Activated CD8-positive, alpha-beta memory T cell treated with anti-CD3 and anti-CD28 coated beads for 48 hours (primary cell): ENCODE results near the gene LHX4.

ENCODE experiments used
- DNase-seq, 3 experiments: peaks; one replicate each; pipeline ENCODE4 v3.0.0-alpha.2; 2020; ENCODE audit warnings: low read depth in 2 of 3, low spot score in 2 of 3

Gene LHX4

GRCh38 chr1:180225403-180225802 is 4.7 kb upstream of the LHX4 start:
- DNase-seq, result no peak

GRCh38 chr1:180227861-180228647 is 2.0 kb upstream of the LHX4 start:
- no peak for DNase-seq

GRCh38 chr1:180228648-180229482 is 1.2 kb upstream of the LHX4 start:
- no peak for DNase-seq

- no peak for DNase-seq
Observed at GRCh38 chr1:180230416-180230790, 339 bp downstream of the LHX4 start.

GRCh38 chr1:180230791-180231505 is 884 bp downstream of the LHX4 start:
- DNase-seq, result no peak

DNA sequence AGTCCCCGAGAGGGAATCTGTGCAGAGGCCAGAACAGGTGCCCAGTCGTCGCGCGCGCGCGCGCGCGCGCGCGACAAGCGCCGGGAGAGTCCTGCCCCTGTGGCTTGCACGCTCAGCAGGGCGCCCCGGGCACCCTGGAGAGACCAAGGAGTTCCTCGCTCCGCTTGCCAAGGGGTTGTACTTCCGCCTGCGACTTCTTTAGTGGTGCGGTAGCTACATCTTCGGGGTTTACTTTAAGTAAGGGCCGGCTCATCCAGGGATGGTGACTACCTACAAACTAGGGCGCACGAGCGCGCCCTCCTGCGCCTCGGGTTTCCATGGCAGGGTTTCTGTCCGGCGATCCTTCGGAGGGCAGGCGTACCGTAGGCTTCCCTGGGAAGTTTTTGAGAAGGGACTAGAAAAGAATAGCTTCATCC is 1.4 kb downstream of the LHX4 start:
- DNase-seq, result no peak

DNA sequence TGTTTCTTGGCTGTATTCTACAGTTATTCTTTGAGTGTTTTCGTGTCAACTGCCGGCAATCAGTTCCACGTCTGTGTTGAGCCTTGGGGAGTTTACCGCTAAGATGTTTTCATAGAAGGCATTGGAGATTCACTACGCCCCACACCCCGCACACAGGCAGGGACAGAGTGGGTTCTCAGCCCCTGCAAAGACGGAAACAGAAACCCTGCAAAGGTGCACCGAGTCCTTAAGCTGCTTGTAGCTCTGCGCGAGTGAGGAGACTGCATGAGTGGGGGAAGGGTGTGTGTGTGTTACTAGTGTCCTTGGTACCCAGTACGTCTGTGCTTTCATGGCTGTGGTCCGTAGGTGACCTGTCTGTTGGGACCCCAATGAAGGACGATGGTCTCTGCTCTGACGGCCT is 1.9 kb downstream of the LHX4 start:
- DNase-seq, result no peak

DNA sequence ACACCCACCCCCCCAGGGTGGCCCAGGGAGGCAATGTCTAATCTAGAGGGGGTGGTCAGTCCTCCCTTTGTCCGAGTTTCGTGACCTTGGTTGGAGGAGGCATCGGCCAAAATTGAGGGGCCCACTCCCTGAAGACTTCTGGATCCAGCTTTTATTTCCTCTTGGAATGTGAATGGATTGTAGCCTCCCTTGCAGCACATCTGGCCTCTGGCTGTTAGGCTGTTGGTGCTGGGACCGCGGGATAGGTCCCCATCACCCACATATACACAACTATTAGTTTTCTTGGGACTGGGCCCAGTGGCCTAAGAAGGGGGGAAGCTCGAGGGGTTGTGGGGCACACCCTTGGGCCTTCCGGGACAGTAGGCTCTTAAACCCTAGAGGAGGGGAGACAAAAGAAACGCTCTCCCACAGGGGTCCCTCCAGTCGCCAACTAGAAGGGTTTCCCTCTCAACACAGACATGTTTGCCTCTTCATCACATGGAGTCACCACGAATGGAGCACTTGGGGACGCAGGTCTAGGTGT is 2.5 kb downstream of the LHX4 start:
- no peak for DNase-seq

GRCh38 chr1:180233191-180234011 is 3.3 kb downstream of the LHX4 start:
- DNase-seq, result no peak

- no peak for DNase-seq
Observed at GRCh38 chr1:180234369-180235076, 4.5 kb downstream of the LHX4 start.

- DNase-seq, result no peak
Observed at GRCh38 chr1:180235077-180235501, 5.0 kb downstream of the LHX4 start.

DNA sequence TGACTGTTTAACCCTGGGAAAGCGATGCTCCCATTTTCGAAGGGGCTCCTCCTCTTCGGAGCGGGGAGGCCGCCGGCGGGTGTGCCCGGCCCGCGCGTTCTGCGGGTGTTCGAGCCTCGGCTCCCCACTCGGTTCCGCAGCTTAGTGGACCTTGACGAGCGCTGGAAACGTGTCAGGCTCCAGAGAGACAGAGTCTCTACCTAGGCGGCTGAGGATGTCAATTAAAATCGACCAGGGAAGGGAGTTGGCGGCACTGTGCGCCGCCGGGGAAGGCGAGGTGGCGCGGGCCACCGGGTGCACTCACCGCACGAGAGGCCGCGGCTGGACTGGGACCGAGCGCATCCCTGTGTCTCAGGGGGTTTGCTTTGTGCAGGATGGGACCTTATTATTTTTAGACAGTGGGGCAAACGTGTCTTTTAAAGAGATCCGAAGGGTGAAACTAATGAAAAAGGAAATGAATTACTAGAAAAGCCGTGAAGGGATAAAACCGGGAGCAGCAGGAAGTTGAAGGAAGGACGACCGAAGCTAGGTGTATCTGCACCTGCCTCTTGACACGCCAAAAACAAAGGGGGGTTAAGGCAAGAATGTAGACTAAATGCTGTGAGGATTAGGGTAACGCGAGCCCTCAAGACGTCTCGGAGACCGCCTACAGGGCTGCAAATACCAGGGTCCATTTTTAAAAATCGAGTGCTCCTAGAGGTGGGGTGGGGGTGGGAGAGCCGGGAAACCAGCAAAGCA is 5.6 kb downstream of the LHX4 start:
- DNase-seq, result no peak

- no peak for DNase-seq
Observed at GRCh38 chr1:180236698-180237509, 6.8 kb downstream of the LHX4 start.

- no peak for DNase-seq
Observed at GRCh38 chr1:180237869-180238476, 7.9 kb downstream of the LHX4 start.

DNA sequence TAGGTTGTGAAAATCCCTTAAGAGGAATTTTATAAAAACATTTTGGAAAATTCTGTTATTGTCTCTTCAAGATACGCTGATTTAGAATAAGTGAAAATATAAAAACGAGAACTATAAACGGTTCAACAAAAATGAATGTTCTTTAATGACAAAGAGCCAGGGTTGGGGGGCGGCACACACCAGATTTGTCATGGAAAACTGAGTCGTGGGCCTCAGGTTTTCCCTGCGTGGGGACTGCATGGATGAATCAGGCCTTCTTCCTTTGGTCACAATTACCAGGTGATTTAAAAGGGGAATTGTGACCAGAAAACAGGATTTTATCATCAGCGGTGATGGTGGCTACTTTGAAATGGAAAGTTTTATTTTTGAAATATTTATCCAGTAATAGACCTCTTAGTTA is 8.6 kb downstream of the LHX4 start:
- DNase-seq, result no peak

GRCh38 chr1:180239145-180240096 is 9.4 kb downstream of the LHX4 start:
- no peak for DNase-seq
